Activated T-cell treated with anti-CD3 and anti-CD28 coated beads, Interleukin-2, amount 50 U/mL, for 1 hour (primary cell): Measurements from ENCODE around the gene HTT.
"Not testable (repeated sequence)": the region's sequence is repeated elsewhere in the genome, so short reads cannot be mapped to it uniquely, and the experiment has no call there.

Experiments
- DNase-seq: peaks from one replicate; pipeline ENCODE4 v3.0.0-alpha.2; 2020

HTT gene

GRCh38 chr4:3124070-3124767 is 49.7 kb downstream of the HTT start:
- DNase-seq, result no peak

GRCh38 chr4:3127112-3127511 is 52.6 kb downstream of the HTT start:
- DNase-seq, result no peak

GRCh38 chr4:3128058-3128457 is 53.6 kb downstream of the HTT start:
- no peak for DNase-seq

GRCh38 chr4:3128976-3129375 is 54.5 kb downstream of the HTT start:
- DNase-seq, result no peak

- no peak for DNase-seq
Measured at GRCh38 chr4:3130201-3130600, 55.7 kb downstream of the HTT start.

- no peak for DNase-seq
Measured at GRCh38 chr4:3130826-3131225, 56.3 kb downstream of the HTT start.

- no peak for DNase-seq
Measured at GRCh38 chr4:3134201-3134600, 59.7 kb downstream of the HTT start.

- no peak for DNase-seq
Measured at GRCh38 chr4:3135155-3136011, 60.9 kb downstream of the HTT start.

GRCh38 chr4:3136454-3136853 is 62.0 kb downstream of the HTT start:
- DNase-seq, result no peak

- DNase-seq, result no peak
Measured at GRCh38 chr4:3137908-3138307, 63.4 kb downstream of the HTT start.

GRCh38 chr4:3145234-3145924 is 70.9 kb downstream of the HTT start:
- DNase-seq, result no peak

GRCh38 chr4:3148926-3149325 is 74.4 kb downstream of the HTT start:
- DNase-seq, result no peak

GRCh38 chr4:3151238-3151637 is 76.8 kb downstream of the HTT start:
- not testable (repeated sequence) for DNase-seq

- DNase-seq, result no peak
Measured at GRCh38 chr4:3157366-3157765, 82.9 kb downstream of the HTT start.

- DNase-seq, result no peak
Measured at GRCh38 chr4:3158841-3159240, 84.4 kb downstream of the HTT start.

- no peak for DNase-seq
Measured at GRCh38 chr4:3160438-3160837, 86.0 kb downstream of the HTT start.

GRCh38 chr4:3161044-3161443 is 86.6 kb downstream of the HTT start:
- DNase-seq, result not testable (repeated sequence)

GRCh38 chr4:3166434-3166833 is 92.0 kb downstream of the HTT start:
- not testable (repeated sequence) for DNase-seq

GRCh38 chr4:3168029-3168428 is 93.5 kb downstream of the HTT start:
- DNase-seq, result no peak

- no peak for DNase-seq
Measured at GRCh38 chr4:3174371-3175338, 100.2 kb downstream of the HTT start.

GRCh38 chr4:3176367-3177229 is 102.1 kb downstream of the HTT start:
- DNase-seq, result no peak

- no peak for DNase-seq
Measured at GRCh38 chr4:3177426-3177825, 102.9 kb downstream of the HTT start.
